H1 (cell line): Measurements from ENCODE around the gene CCDC38. TPM values are rescaled to one million over a fixed set of nuclear protein-coding genes. Genes with fewer than 3 reads are reported as not detected.

Source experiments
- CTCF ChIA-PET: fragments of 300-600 bp; sonication (Branson Sonifier 250); formaldehyde crosslinking; loops from one replicate; lab custom pipeline; 2021; ENCODE audit not compliant: partially characterized antibody; lab: Charles Lee
- POLR2A ChIA-PET: fragments of 300-600 bp; sonication (Branson Sonifier 250); formaldehyde crosslinking; loops from one replicate; lab custom pipeline; 2021; ENCODE audit warnings: inconsistent platforms; ENCODE audit not compliant: partially characterized antibody; lab: Charles Lee
- DNase-seq, 2 experiments: peaks; one replicate each; pipeline versions ENCODE4 v3.0.0 to v3.0.0-alpha.2; 2010 to 2022; ENCODE audit warnings: low spot score in 2 of 2, low read depth in 1 of 2, mixed read lengths in 1 of 2
- FAIRE-seq: peaks from 2 replicates; lab custom pipeline; 2011; peaks lifted over from hg19 to GRCh38; lab: Jason Lieb, UNC
- H2AFZ ChIP-seq: 2 replicates; pipeline ENCODE4 v1.8.1; 2012; ENCODE audit warnings: low read length, inconsistent platforms
- H2AK5ac ChIP-seq: 2 replicates; pipeline ENCODE4 v1.6.1; 2013; ENCODE audit warnings: low read depth, low read length
- H2BK120ac ChIP-seq: replicated peaks from 2 replicates; pipeline ENCODE3; 2013; ENCODE audit warnings: low read depth, low read length, inconsistent platforms
- H2BK12ac ChIP-seq: 2 replicates; pipeline ENCODE4 v1.6.1; 2013; ENCODE audit warnings: low read depth, low read length
- H2BK15ac ChIP-seq: 2 replicates; pipeline ENCODE4 v1.6.1; 2013; ENCODE audit warnings: low read length
- H2BK20ac ChIP-seq: 2 replicates; pipeline ENCODE4 v1.6.1; 2013; ENCODE audit warnings: low read length
- H2BK5ac ChIP-seq: 2 replicates; pipeline ENCODE4 v1.6.1; 2013; ENCODE audit warnings: low read depth, low read length
- H3K14ac ChIP-seq: 2 replicates; pipeline ENCODE4 v1.6.1; 2013; ENCODE audit warnings: inconsistent platforms; ENCODE audit not compliant: insufficient read length
- H3K18ac ChIP-seq: 2 replicates; pipeline ENCODE4 v1.6.1; 2013; ENCODE audit warnings: low read length; ENCODE audit errors: extremely low read depth
- H3K23ac ChIP-seq: 2 replicates; pipeline ENCODE4 v1.6.1; 2013; ENCODE audit warnings: inconsistent platforms; ENCODE audit not compliant: insufficient read length
- H3K23me2 ChIP-seq: 2 replicates; pipeline ENCODE4 v1.6.1; 2013; ENCODE audit warnings: low read depth, low read length
- H3K27ac ChIP-seq: 2 replicates; pipeline ENCODE4 v1.6.1; 2011; ENCODE audit warnings: low read depth, low read length, inconsistent platforms
- H3K27me3 ChIP-seq, 4 experiments: replicated peaks in 1 of 4; 1 replicate in 1 of 4; 2 replicates in 3 of 4; pipeline versions ENCODE4 v1.6.1 to v1.8.1; 2011 to 2013; ENCODE audit warnings: low read length in 3 of 4, mild to moderate bottlenecking in 3 of 4, inconsistent platforms in 2 of 4, mixed read lengths in 2 of 4, moderate library complexity in 1 of 4; ENCODE audit not compliant: control insufficient read depth in 3 of 4, insufficient read depth in 3 of 4; ENCODE audit errors: extremely low read depth in 1 of 4
- H3K36me3 ChIP-seq, 4 experiments: 2 replicates each; pipeline versions ENCODE4 v1.6.1 to v1.8.1; 2011 to 2013; ENCODE audit warnings: mild to moderate bottlenecking in 4 of 4, low read length in 3 of 4, moderate library complexity in 2 of 4, control low read depth in 1 of 4, inconsistent platforms in 1 of 4; ENCODE audit not compliant: insufficient read depth in 4 of 4, control insufficient read depth in 2 of 4
- H3K4ac ChIP-seq: replicated peaks from 2 replicates; pipeline ENCODE3; 2013; ENCODE audit warnings: low read length, low read depth, mixed read lengths, inconsistent platforms; ENCODE audit not compliant: insufficient read length
- H3K4me1 ChIP-seq, 4 experiments: replicated peaks in 1 of 4; 1 replicate in 1 of 4; 2 replicates in 3 of 4; pipeline versions ENCODE4 v1.6.1 to v1.8.1; 2011 to 2013; ENCODE audit warnings: low read length in 3 of 4, inconsistent platforms in 2 of 4, mixed read lengths in 1 of 4; ENCODE audit not compliant: insufficient read depth in 4 of 4, control insufficient read depth in 3 of 4
- H3K4me2 ChIP-seq, 2 experiments: 2 replicates each; pipeline versions ENCODE4 v1.6.1 to v1.8.1; 2011 to 2013; ENCODE audit warnings: low read depth in 2 of 2, low read length in 2 of 2, control low read depth in 1 of 2, inconsistent platforms in 1 of 2, mild to moderate bottlenecking in 1 of 2; ENCODE audit not compliant: insufficient read depth in 1 of 2
- H3K4me3 ChIP-seq, 4 experiments: fragments of 200-600, 300-600 bp in 1 of 4; sonication (generic), shearing (Covaris generic), sonication (Bioruptor Twin) in 1 of 4; 2 replicates each; pipeline versions ENCODE4 v1.5.1 to v1.8.1; 2011 to 2016; ENCODE audit warnings: low read length in 4 of 4, low read depth in 3 of 4, control low read depth in 2 of 4, inconsistent platforms in 2 of 4, mild to moderate bottlenecking in 2 of 4, mixed read lengths in 1 of 4, moderate library complexity in 1 of 4; ENCODE audit not compliant: insufficient read depth in 2 of 4; ENCODE audit errors: extremely low read depth in 1 of 4
- H3K56ac ChIP-seq: replicated peaks from 2 replicates; pipeline ENCODE3; 2013; ENCODE audit warnings: low read depth, mild to moderate bottlenecking, mixed read lengths, low read length, inconsistent platforms; ENCODE audit not compliant: insufficient read length
- H3K79me1 ChIP-seq: 2 replicates; pipeline ENCODE4 v1.6.1; 2013; ENCODE audit warnings: low read depth, low read length, control low read depth
- H3K79me2 ChIP-seq, 2 experiments: 2 replicates each; pipeline versions ENCODE4 v1.6.1 to v1.8.1; 2012 to 2013; ENCODE audit warnings: low read length in 2 of 2, mild to moderate bottlenecking in 2 of 2, inconsistent platforms in 1 of 2; ENCODE audit not compliant: insufficient read depth in 2 of 2, control insufficient read depth in 1 of 2
- H3K9ac ChIP-seq, 4 experiments: replicated peaks in 1 of 4; 1 replicate in 1 of 4; 2 replicates in 3 of 4; pipeline versions ENCODE4 v1.6.1 to v1.8.1; 2011 to 2013; ENCODE audit warnings: low read depth in 3 of 4, low read length in 3 of 4, control low read depth in 2 of 4, mild to moderate bottlenecking in 2 of 4, moderate library complexity in 2 of 4, inconsistent platforms in 1 of 4; ENCODE audit errors: extremely low read depth in 1 of 4
- H3K9me3 ChIP-seq, 2 experiments: 2 replicates each; pipeline versions ENCODE4 v1.6.1 to v1.8.1; 2012 to 2013; ENCODE audit warnings: mild to moderate bottlenecking in 2 of 2, moderate library complexity in 2 of 2, control low read depth in 1 of 2, inconsistent platforms in 1 of 2, low read depth in 1 of 2, low read length in 1 of 2, mixed read lengths in 1 of 2; ENCODE audit not compliant: insufficient read depth in 2 of 2
- H4K20me1 ChIP-seq, 2 experiments: replicated peaks in 1 of 2; 2 replicates each; pipeline versions ENCODE3 to v1.8.1; 2011 to 2013; ENCODE audit warnings: inconsistent platforms in 2 of 2, low read length in 2 of 2, mild to moderate bottlenecking in 1 of 2; ENCODE audit not compliant: insufficient read depth in 2 of 2, control insufficient read depth in 1 of 2
- H4K5ac ChIP-seq: 2 replicates; pipeline ENCODE4 v1.6.1; 2013; ENCODE audit warnings: low read length, low read depth, mixed read lengths, inconsistent platforms; ENCODE audit not compliant: insufficient read length
- H4K8ac ChIP-seq: 2 replicates; pipeline ENCODE4 v1.8.0; 2013; ENCODE audit warnings: mild to moderate bottlenecking, moderate library complexity, low read length, inconsistent platforms; ENCODE audit not compliant: insufficient read depth; ENCODE audit errors: extremely low read depth
- H4K91ac ChIP-seq: replicated peaks from 2 replicates; pipeline ENCODE3; 2013; ENCODE audit warnings: low read length, mixed read lengths, inconsistent platforms; ENCODE audit not compliant: insufficient read length
- SIN3A ChIP-seq, 2 experiments: IDR thresholded peaks in 1 of 2; conservative IDR thresholded peaks in 1 of 2; 2 replicates each; pipeline ENCODE4 v1.6.1; 2011 to 2012; ENCODE audit warnings: low read length in 2 of 2, improper control_type of control experiment in 1 of 2, low read depth in 1 of 2, mild to moderate bottlenecking in 1 of 2
- TBP ChIP-seq: IDR thresholded peaks from 2 replicates; pipeline ENCODE4 v1.6.1; 2011; ENCODE audit warnings: low read depth, low read length, improper control_type of control experiment
- TCF12 ChIP-seq: IDR thresholded peaks from 2 replicates; pipeline ENCODE4 v1.6.1; 2011; ENCODE audit warnings: low read depth, mild to moderate bottlenecking, low read length
- WGBS, 2 experiments: shearing (Covaris generic) in 1 of 2; methylation state at CpG; one replicate each; pipeline versions ENCODE4 v1.1.6 to v1.1.7; 2013 to 2015; ENCODE audit warnings: low lambda C conversion rate in 2 of 2, mixed read lengths in 2 of 2, inconsistent platforms in 1 of 2, low coverage in 1 of 2, missing lambda C conversion rate in 1 of 2; ENCODE audit not compliant: insufficient replicate concordance in 2 of 2, insufficient coverage in 1 of 2, insufficient read length in 1 of 2; ENCODE audit errors: extremely low coverage in 1 of 2, missing lambda C conversion rate in 1 of 2; 5-methylcytosine and 5-hydroxymethylcytosine counted together
- polyA plus RNA-seq, 7 experiments: library from polyadenylated mRNA; depleted of rRNA in 3 of 7; stranded (reverse) in 5 of 7; unstranded in 2 of 7; fragments of >200 nt in 5 of 7; fragments of 200-250 nt in 2 of 7; gene quantifications; 1 replicate in 5 of 7; 2 replicates in 1 of 7; 4 replicates in 1 of 7; pipeline versions ENCODE4 v1.2.1 to v1.2.3, GENCODE V29; 2011 to 2013; ENCODE audit warnings: missing spikeins in 2 of 7, mixed read lengths in 2 of 7
- total RNA-seq: library from RNA; stranded (reverse); fragmentation: NEBNext Ultra II Directional; extraction: Animal tissue kit (Norgen Biotek cat#: 25700); gene quantifications from 2 replicates; pipeline ENCODE4 v1.2.1, GENCODE V29; 2021

CCDC38 gene
- total and polyA plus RNA-seq, 2 of the 8 experiments (the other 6 are each of a cell fraction or from before 2014, with no cell fraction given), result not detected

DNA sequence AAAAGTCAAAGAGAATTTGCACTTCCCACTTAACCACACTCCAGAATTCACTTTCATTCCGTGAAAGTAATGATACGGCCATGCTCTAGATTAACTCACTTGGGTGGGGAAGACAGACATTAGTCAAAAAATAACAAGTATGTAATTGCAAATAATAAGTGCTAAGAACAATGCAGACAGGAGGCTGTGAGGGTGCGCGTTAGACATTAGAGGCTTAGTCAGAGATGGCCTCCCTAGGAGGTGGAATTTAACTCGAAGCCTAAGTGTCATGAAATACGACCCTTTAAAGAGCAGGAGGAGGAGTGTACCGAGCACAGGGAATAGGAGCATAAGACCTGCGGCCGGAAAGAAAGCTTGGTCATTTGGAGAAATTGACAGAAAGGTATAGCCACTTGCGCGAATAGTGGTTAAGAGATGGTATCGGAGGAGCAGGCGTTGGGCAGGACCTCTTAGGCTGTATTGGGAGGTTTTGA, 83.0 kb downstream of the CCDC38 start:
- Histone ChIP-seq H4K91ac (no peak overlapping the region), H4K8ac (no peak overlapping the region), H3K23me2 (peaks cover 14% of the 10 kb centered on the region), H2BK5ac (peak overlapping the region; percentile 96), H3K9me3 (peaks cover 0 to 6% of the 10 kb centered on the region in 2 experiments; a peak in 1 of 4 replicates), H4K20me1 (peaks cover 2 to 3% of the 10 kb centered on the region in 2 experiments), H3K27ac (peak overlapping the region; percentile 89), H2BK20ac (no peak overlapping the region), H3K14ac (no peak overlapping the region), H2BK12ac (no peak overlapping the region; the same call in 1 of the 2 replicates), H3K79me2 (peaks cover 16 to 56% of the 10 kb centered on the region in 2 experiments), H3K9ac (peak overlapping the region; percentile 82 to 97 (median 96)), H3K18ac (0 out of 2 replicates have a peak overlapping the region, but pooled peaks have one; percentile 72), H2BK120ac (no peak overlapping the region), H2AFZ (no peak overlapping the region), H3K27me3 (no peaks in the 10 kb centered on the region), H3K4me2 (peak overlapping the region; percentile 84 to 94), H3K4ac (peak overlapping the region; percentile 19), H3K36me3 (peaks cover 2 to 33% (median 26%) of the 10 kb centered on the region in 4 experiments), H3K4me1 (peaks cover 0 to 4% (median 2%) of the 10 kb centered on the region in 4 experiments; a peak in 3 of 7 replicates), H3K79me1 (no peaks in the 10 kb centered on the region), H3K4me3 (peak overlapping the region; percentile 96 to 98 (median 97)), H3K56ac (peak overlapping the region; percentile 20), H3K23ac (no peak overlapping the region), H2AK5ac (peak overlapping the region; percentile 16; the same call in 1 of the 2 replicates), H4K5ac (no peak overlapping the region), H2BK15ac (no peak overlapping the region)
- CTCF ChIA-PET, result interaction anchor here (0.6 to 1.4 kb wide), 2 partner anchors 14 to 289 kb away, joined by 3 read pairs; no protein-coding TSS in a partner anchor
- POLR2A ChIA-PET, result interaction anchor here (0.7 to 6.7 kb wide), 14 partner anchors 9 to 284 kb away, joined by 3 to 53 read pairs (median 4); partner anchors contain the start of genes AMDHD1, CCDC38 and NTN4
- DNase-seq (no peak), FAIRE-seq (no peak)
- 4% methylated on average over 13 of the region's 13 CpGs; no CpG with 5 or more reads in 1 of the 2 experiments for WGBS, 2 experiments
- no peak for TF ChIP-seq TCF12
- peak in 1 of 2 experiments; percentile 57; a peak in 2 of 4 replicates for TF ChIP-seq SIN3A (conservative IDR thresholded peaks at IDR 0.05 in 1 of 2, IDR thresholded peaks at IDR 0.05 in 1 of 2; ENCODE audit: low read depth in 1 of 2, low read length in 2 of 2)
- TF ChIP-seq TBP, result peak; percentile 44
